SU-DHL-6 (cell line): ENCODE results near the gene FCHSD2.

ENCODE experiments used
- H2AFZ ChIP-seq: fragments of 200-600 bp; sonication (generic); 2 replicates; pipeline ENCODE4 v1.6.1; 2014; ENCODE audit warnings: low read depth, mild to moderate bottlenecking, moderate library complexity, mixed read lengths, antibody characterized with exemption, low read length; ENCODE audit not compliant: severe bottlenecking
- H3F3A ChIP-seq: fragments of 200-600 bp; shearing (Covaris generic); 2 replicates; pipeline ENCODE4 v1.6.0; 2016; ENCODE audit warnings: antibody characterized with exemption, mild to moderate bottlenecking; ENCODE audit not compliant: insufficient read depth
- H3K27ac ChIP-seq: fragments of 200-600 bp; sonication (generic); 2 replicates; pipeline ENCODE4 v1.5.1; 2016; ENCODE audit warnings: low read depth, mild to moderate bottlenecking, low read length, moderate library complexity, mixed read lengths
- H3K27me3 ChIP-seq: fragments of 200-600 bp; sonication (generic), shearing (Covaris generic); 2 replicates; pipeline ENCODE4 v1.6.0; 2014; ENCODE audit warnings: mild to moderate bottlenecking, low read length
- H3K36me3 ChIP-seq: fragments of 200-600 bp; sonication (generic); 2 replicates; pipeline ENCODE4 v1.6.1; 2014; ENCODE audit warnings: mild to moderate bottlenecking, low read length, mixed read lengths
- H3K4me2 ChIP-seq: fragments of 300-600, 200-600 bp; shearing (Covaris generic), sonication (generic); 2 replicates; pipeline ENCODE4 v1.6.0; 2014; ENCODE audit warnings: low read length, low read depth, mild to moderate bottlenecking; ENCODE audit not compliant: poor library complexity, severe bottlenecking
- H3K4me3 ChIP-seq: fragments of 200-600 bp; sonication (generic); 2 replicates; pipeline ENCODE4 v1.5.1; 2014; ENCODE audit warnings: antibody characterized with exemption, low read length, mild to moderate bottlenecking, mixed read lengths; ENCODE audit not compliant: insufficient read depth, poor library complexity, severe bottlenecking
- H3K79me2 ChIP-seq: fragments of 200-600 bp; sonication (generic); 2 replicates; pipeline ENCODE4 v1.6.1; 2014; ENCODE audit warnings: mild to moderate bottlenecking, low read length, moderate library complexity; ENCODE audit not compliant: insufficient read depth
- H3K9ac ChIP-seq: fragments of 200-600 bp; sonication (generic); 2 replicates; pipeline ENCODE4 v1.7.0; 2014; ENCODE audit warnings: mild to moderate bottlenecking, low read length
- H3K9me2 ChIP-seq: fragments of 200-600 bp; sonication (generic); replicated peaks from 2 replicates; pipeline ENCODE4 v1.6.1; 2014; ENCODE audit warnings: low read length; ENCODE audit not compliant: insufficient read depth
- H3K9me3 ChIP-seq: fragments of 200-600 bp; sonication (generic); 2 replicates; pipeline ENCODE4 v1.6.1; 2014; ENCODE audit warnings: low read length, mixed read lengths; ENCODE audit not compliant: insufficient read depth
- H4K20me1 ChIP-seq: fragments of 200-600 bp; sonication (generic); 2 replicates; pipeline ENCODE4 v1.6.1; 2014; ENCODE audit warnings: low read depth, mild to moderate bottlenecking, antibody characterized with exemption, low read length, moderate library complexity, mixed read lengths
- EZH2phosphoT487 ChIP-seq: fragments of 200-600 bp; sonication (generic), shearing (Covaris generic); conservative IDR thresholded peaks from 2 replicates; pipeline ENCODE4 v1.6.1; 2018; ENCODE audit warnings: mild to moderate bottlenecking, antibody characterized with exemption, low read length, moderate library complexity, mixed read lengths
- TF ChIP-seq, protein P1 (sequence below): fragments of 200-600 bp; sonication (generic); IDR thresholded peaks from one replicate; pipeline ENCODE4 v1.5.1; 2017; ENCODE audit warnings: antibody characterized with exemption, mild to moderate bottlenecking, low read length, moderate library complexity; ENCODE audit not compliant: insufficient read depth, poor library complexity, severe bottlenecking

FCHSD2 gene

DNA sequence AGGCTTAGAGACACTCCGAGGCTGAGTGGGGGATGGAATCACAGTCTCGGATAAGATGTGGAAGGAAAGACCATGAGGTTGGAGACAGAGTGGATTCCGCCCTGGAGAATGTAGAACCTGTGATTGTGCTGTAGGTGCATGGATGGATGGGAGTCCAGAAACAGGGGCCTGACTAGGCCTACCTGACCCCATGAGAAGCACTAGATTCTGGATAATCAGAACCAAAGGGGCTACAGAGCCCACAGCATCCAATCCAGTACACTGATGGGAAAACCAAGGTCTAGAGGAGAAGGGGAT lies 32.3 kb upstream of the FCHSD2 start:
- Histone ChIP-seq H4K20me1 (no peaks in the 10 kb centered on the region), H3K4me2 (no peak overlapping the region), H3K9me3 (no peaks in the 10 kb centered on the region), H2AFZ (no peak overlapping the region), H3K9ac (no peak overlapping the region), H3K27me3 (no peaks in the 10 kb centered on the region), H3K27ac (no peak overlapping the region), H3K36me3 (no peaks in the 10 kb centered on the region), H3K4me3 (no peak overlapping the region), H3F3A (no peaks in the 10 kb centered on the region), H3K9me2 (no peaks in the 10 kb centered on the region), H3K79me2 (no peaks in the 10 kb centered on the region)
- TF ChIP-seq, protein P1, sequence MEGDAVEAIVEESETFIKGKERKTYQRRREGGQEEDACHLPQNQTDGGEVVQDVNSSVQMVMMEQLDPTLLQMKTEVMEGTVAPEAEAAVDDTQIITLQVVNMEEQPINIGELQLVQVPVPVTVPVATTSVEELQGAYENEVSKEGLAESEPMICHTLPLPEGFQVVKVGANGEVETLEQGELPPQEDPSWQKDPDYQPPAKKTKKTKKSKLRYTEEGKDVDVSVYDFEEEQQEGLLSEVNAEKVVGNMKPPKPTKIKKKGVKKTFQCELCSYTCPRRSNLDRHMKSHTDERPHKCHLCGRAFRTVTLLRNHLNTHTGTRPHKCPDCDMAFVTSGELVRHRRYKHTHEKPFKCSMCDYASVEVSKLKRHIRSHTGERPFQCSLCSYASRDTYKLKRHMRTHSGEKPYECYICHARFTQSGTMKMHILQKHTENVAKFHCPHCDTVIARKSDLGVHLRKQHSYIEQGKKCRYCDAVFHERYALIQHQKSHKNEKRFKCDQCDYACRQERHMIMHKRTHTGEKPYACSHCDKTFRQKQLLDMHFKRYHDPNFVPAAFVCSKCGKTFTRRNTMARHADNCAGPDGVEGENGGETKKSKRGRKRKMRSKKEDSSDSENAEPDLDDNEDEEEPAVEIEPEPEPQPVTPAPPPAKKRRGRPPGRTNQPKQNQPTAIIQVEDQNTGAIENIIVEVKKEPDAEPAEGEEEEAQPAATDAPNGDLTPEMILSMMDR, result no peak
- TF ChIP-seq EZH2phosphoT487, result no peak

DNA sequence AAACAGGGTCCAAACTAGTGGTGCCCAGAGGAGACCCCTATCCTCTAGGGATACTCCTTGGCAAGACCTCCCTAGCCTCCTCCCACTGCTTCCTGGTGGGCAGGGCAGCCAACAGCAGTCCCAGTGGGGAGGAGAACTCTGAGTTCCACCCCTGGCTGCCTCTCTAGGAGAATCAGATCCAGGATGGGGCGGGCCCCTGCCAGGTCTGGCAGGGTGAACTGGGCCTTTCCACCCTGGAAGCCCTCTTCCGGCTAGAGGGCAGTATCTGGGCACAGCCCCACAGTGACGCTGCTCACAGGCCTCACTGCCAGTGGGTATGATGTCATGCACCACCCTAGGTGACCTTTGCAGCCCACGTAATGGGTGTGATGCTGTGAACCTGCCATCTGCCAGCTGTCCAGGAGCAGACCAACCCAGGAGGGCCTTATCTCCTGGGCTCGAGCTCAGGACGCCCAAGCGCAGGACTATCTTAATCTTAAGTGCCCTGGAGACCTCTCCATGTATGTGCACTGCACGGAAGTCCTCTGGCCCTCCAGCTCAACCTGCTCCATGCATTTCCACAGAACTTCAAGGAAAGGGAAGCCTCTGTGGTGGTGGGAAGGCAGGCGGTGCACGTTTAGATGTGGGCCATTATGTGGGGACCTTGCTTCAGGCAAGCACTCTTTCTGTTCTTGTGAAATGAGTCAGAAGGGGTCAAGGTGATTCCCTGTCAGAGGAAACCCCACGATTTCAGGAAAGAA lies 31.8 kb upstream of the FCHSD2 start:
- H3K27ac ChIP-seq, result no peak overlapping the region
- H3F3A ChIP-seq, result no peaks in the 10 kb centered on the region
- no peak overlapping the region for H3K4me3 ChIP-seq
- H3K27me3 ChIP-seq, result no peaks in the 10 kb centered on the region
- TF ChIP-seq, protein P1, result no peak
- no peak for TF ChIP-seq EZH2phosphoT487
- no peak overlapping the region for H3K4me2 ChIP-seq
- H3K9me3 ChIP-seq, result no peaks in the 10 kb centered on the region
- H3K9me2 ChIP-seq, result no peaks in the 10 kb centered on the region
- no peaks in the 10 kb centered on the region for H4K20me1 ChIP-seq
- H3K79me2 ChIP-seq, result no peaks in the 10 kb centered on the region
- H3K9ac ChIP-seq, result no peak overlapping the region
- no peak overlapping the region for H2AFZ ChIP-seq
- H3K36me3 ChIP-seq, result no peaks in the 10 kb centered on the region

DNA sequence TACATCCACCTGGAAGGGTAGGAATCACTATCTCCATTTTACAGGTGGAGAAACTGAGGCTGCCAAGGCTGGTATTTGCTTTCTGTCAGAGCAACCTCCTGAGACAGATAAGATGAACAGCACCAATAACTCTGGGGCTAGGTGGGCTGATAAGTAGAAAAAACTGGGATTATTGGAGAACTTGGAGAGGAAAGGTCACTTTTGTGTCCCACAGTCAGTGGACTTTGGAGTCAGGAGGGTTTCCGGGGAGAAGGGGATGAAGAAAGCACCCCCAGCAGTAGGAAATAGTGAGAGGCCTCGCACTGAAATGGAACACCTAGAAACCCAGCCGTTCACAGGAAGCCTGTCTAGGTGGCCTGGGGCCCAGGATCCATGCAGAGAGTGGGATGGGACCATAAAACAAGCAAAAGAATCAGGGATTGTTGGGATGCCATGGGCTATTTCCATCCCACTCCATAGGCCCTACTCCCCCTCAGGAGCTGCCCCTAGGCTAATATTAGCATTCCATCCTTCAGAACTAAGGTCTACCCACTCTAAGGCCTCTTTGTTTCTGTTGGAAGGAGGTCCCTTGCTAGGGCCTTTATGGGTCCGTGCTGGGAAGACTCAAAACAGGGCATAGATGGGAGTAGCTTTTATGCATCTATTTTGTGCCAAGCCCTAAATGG lies 31.0 kb upstream of the FCHSD2 start:
- Histone ChIP-seq H3K9ac (no peak overlapping the region), H3K27me3 (no peaks in the 10 kb centered on the region), H3K9me3 (no peaks in the 10 kb centered on the region), H4K20me1 (no peaks in the 10 kb centered on the region), H3K27ac (no peak overlapping the region), H2AFZ (no peak overlapping the region), H3K9me2 (no peaks in the 10 kb centered on the region), H3F3A (no peaks in the 10 kb centered on the region), H3K4me2 (no peak overlapping the region), H3K4me3 (no peak overlapping the region), H3K79me2 (no peaks in the 10 kb centered on the region), H3K36me3 (no peaks in the 10 kb centered on the region)
- TF ChIP-seq, protein P1, result no peak
- TF ChIP-seq EZH2phosphoT487, result no peak
